NCI-H1417 treated with DMSO at 0.1 percent for 48 hours (cell line): ENCODE results near the gene FKBP9.
A peak's percentile ranks its signal among the peaks of the same experiment; 100 is the strongest.
"Not testable (repeated sequence)": the region's sequence is repeated elsewhere in the genome, so short reads cannot be mapped to it uniquely, and the experiment has no call there.

Source experiments
- DNase-seq: peaks from one replicate; lab custom pipeline; 2025; lab: John Stamatoyannopoulos, UW

Gene FKBP9

GRCh38 chr7:32952876-32953275 is 4.4 kb upstream of the FKBP9 start:
- no peak for DNase-seq

GRCh38 chr7:32958046-32959025 is 1.1 kb downstream of the FKBP9 start:
- DNase-seq, result no peak

- not testable (repeated sequence) for DNase-seq
These were observed 6.7 kb downstream of the FKBP9 start for GRCh38 chr7:32963880-32964301.

GRCh38 chr7:32964461-32965159 is 7.4 kb downstream of the FKBP9 start:
- not testable (repeated sequence) for DNase-seq

GRCh38 chr7:32966489-32967267 is 9.4 kb downstream of the FKBP9 start:
- not testable (repeated sequence) for DNase-seq

- DNase-seq, result not testable (repeated sequence)
These were observed 10.0 kb downstream of the FKBP9 start for GRCh38 chr7:32967268-32967582.

- DNase-seq, result not testable (repeated sequence)
These were observed 14.7 kb downstream of the FKBP9 start for GRCh38 chr7:32971967-32972366.

- DNase-seq, result not testable (repeated sequence)
These were observed 19.9 kb downstream of the FKBP9 start for GRCh38 chr7:32977159-32977558.

- not testable (repeated sequence) for DNase-seq
These were observed 22.0 kb downstream of the FKBP9 start for GRCh38 chr7:32979246-32979645.

GRCh38 chr7:32979902-32980301 is 22.7 kb downstream of the FKBP9 start:
- DNase-seq, result not testable (repeated sequence)

GRCh38 chr7:32988148-32988547 is 30.9 kb downstream of the FKBP9 start:
- not testable (repeated sequence) for DNase-seq

GRCh38 chr7:32991068-32991585 is 33.9 kb downstream of the FKBP9 start:
- not testable (repeated sequence) for DNase-seq

GRCh38 chr7:32991975-32992700 is 34.9 kb downstream of the FKBP9 start:
- not testable (repeated sequence) for DNase-seq

- not testable (repeated sequence) for DNase-seq
These were observed 35.5 kb downstream of the FKBP9 start for GRCh38 chr7:32992750-32993149.

- not testable (repeated sequence) for DNase-seq
These were observed 40.7 kb downstream of the FKBP9 start for GRCh38 chr7:32997956-32998355.

- peak; percentile 8 for DNase-seq
These were observed 41.3 kb downstream of the FKBP9 start for GRCh38 chr7:32998361-32999171.

- DNase-seq, result not testable (repeated sequence)
These were observed 42.1 kb downstream of the FKBP9 start for GRCh38 chr7:32999380-32999779.

- not testable (repeated sequence) for DNase-seq
These were observed 45.9 kb downstream of the FKBP9 start for GRCh38 chr7:33003111-33003510.

- DNase-seq, result not testable (repeated sequence)
These were observed 46.9 kb downstream of the FKBP9 start for GRCh38 chr7:33004104-33004616.

- not testable (repeated sequence) for DNase-seq
These were observed 48.0 kb downstream of the FKBP9 start for GRCh38 chr7:33005193-33005592.
